K562 (cell line): ENCODE results near the gene PLXNB2. TPM values are rescaled to one million over a fixed set of nuclear protein-coding genes. Genes with fewer than 3 reads are reported as not detected.

Experiments
- ATAC-seq: fragments of 200-7000 bp; cut with Tn5 transposase; 3 replicates; pipeline ENCODE4 v1.9.1; 2020; ENCODE audit warnings: moderate library complexity
- BruUV-seq: library from RNA; stranded (reverse); fragments of 400-500 nt; replicated peaks from 2 replicates; lab custom pipeline; 2021; lab: Mats Ljungman, UMichigan
- CTCF ChIA-PET: fragments of 300-600 bp; formaldehyde crosslinking; extraction: SDS; loops from one replicate; lab custom pipeline; 2021; ENCODE audit warnings: low intra/inter-chr PET ratio; lab: Yijun Ruan, JAX
- POLR2A ChIA-PET: fragments of 300-600, 350-650 bp; sonication (Branson Sonifier 250); formaldehyde crosslinking; extraction: SDS; loops from one replicate; lab custom pipeline; 2021; ENCODE audit warnings: antibody characterized with exemption, inconsistent platforms; lab: Yijun Ruan, JAX
- DNase-seq, 4 experiments: peaks; one replicate each; pipeline versions ENCODE4 v3.0.0 to v3.0.0-alpha.2; 2011 to 2018; ENCODE audit warnings: low spot score in 3 of 4, mixed read lengths in 3 of 4; ENCODE audit errors: extremely low read depth in 1 of 4
- FAIRE-seq: peaks from 2 replicates; lab custom pipeline; 2011; peaks lifted over from hg19 to GRCh38; lab: Jason Lieb, UNC
- H2AFZ ChIP-seq: 2 replicates; pipeline ENCODE4 v1.6.0; 2011; ENCODE audit warnings: low read depth, low read length, control low read depth, inconsistent platforms
- H3K27ac ChIP-seq: fragments of 200-600 bp; 3 replicates; pipeline ENCODE4 v1.8.0; 2011; ENCODE audit warnings: low read depth, mild to moderate bottlenecking, control low read depth, inconsistent platforms, low read length, moderate library complexity, mixed read lengths; ENCODE audit errors: extremely low read depth
- H3K27me3 ChIP-seq, 2 experiments: fragments of 300-600 bp in 1 of 2; 2 replicates in 1 of 2; 3 replicates in 1 of 2; pipeline versions ENCODE4 v1.6.0 to v1.8.0; 2011; ENCODE audit warnings: inconsistent platforms in 2 of 2, low read length in 2 of 2, mild to moderate bottlenecking in 1 of 2, mixed read lengths in 1 of 2, moderate library complexity in 1 of 2; ENCODE audit not compliant: control insufficient read depth in 2 of 2, insufficient read depth in 2 of 2
- H3K36me3 ChIP-seq: fragments of 300-600 bp; 3 replicates; pipeline ENCODE4 v1.8.0; 2011; ENCODE audit warnings: mild to moderate bottlenecking, low read length, inconsistent platforms; ENCODE audit not compliant: control insufficient read depth, insufficient read depth
- H3K4me1 ChIP-seq, 2 experiments: fragments of 200-600 bp in 1 of 2; replicated peaks in 1 of 2; 2 replicates in 1 of 2; 3 replicates in 1 of 2; pipeline versions ENCODE4 v1.5.1 to v1.8.0; 2011; ENCODE audit warnings: inconsistent platforms in 2 of 2, low read length in 2 of 2, mild to moderate bottlenecking in 1 of 2, mixed read lengths in 1 of 2, moderate library complexity in 1 of 2; ENCODE audit not compliant: control insufficient read depth in 2 of 2, insufficient read depth in 2 of 2
- H3K4me2 ChIP-seq: 2 replicates; pipeline ENCODE4 v1.6.1; 2011; ENCODE audit warnings: low read length, control low read depth, inconsistent platforms, mixed read lengths; ENCODE audit not compliant: insufficient read depth
- H3K4me3 ChIP-seq: fragments of 200-600 bp; sonication (generic), shearing (Covaris generic); 2 replicates; pipeline ENCODE4 v1.5.1; 2016; ENCODE audit warnings: control low read depth, inconsistent platforms
- H3K79me2 ChIP-seq: fragments of 200-600 bp; 3 replicates; pipeline ENCODE4 v1.8.0; 2011; ENCODE audit warnings: low read length, inconsistent platforms; ENCODE audit not compliant: control insufficient read depth, insufficient read depth
- H3K9ac ChIP-seq, 2 experiments: 2 replicates each; pipeline versions ENCODE4 v1.6.0 to v1.6.1; 2011; ENCODE audit warnings: low read depth in 2 of 2, low read length in 2 of 2, control low read depth in 1 of 2, inconsistent platforms in 1 of 2, mild to moderate bottlenecking in 1 of 2, mixed read lengths in 1 of 2; ENCODE audit not compliant: insufficient read depth in 1 of 2
- H3K9me1 ChIP-seq: one replicate; pipeline ENCODE4 v1.6.0; 2011; ENCODE audit warnings: inconsistent platforms, mild to moderate bottlenecking, low read length, moderate library complexity; ENCODE audit not compliant: control insufficient read depth, insufficient read depth
- H3K9me3 ChIP-seq: replicated peaks from 2 replicates; pipeline ENCODE4 v1.5.1; 2011; ENCODE audit warnings: low read depth, low read length, inconsistent platforms; ENCODE audit not compliant: control insufficient read depth, insufficient read depth
- H4K20me1 ChIP-seq: replicated peaks from 2 replicates; pipeline ENCODE4 v1.6.1; 2011; ENCODE audit warnings: low read length, inconsistent platforms, mixed read lengths; ENCODE audit not compliant: control insufficient read depth, insufficient read depth
- BACH1 ChIP-seq: fragments of 200-800 bp; sonication (Bioruptor generic); IDR thresholded peaks from 2 replicates; pipeline ENCODE4 v1.6.1; 2016; ENCODE audit warnings: missing genetic modification characterization, missing compliant biosample characterization
- EGR1 ChIP-seq: fragments of 450-650 bp; conservative IDR thresholded peaks from 2 replicates; pipeline ENCODE4 v1.6.1; 2017; ENCODE audit warnings: mild to moderate bottlenecking
- WGBS: fragments of 100-300 bp; shearing (Covaris generic); methylation state at CpG from one replicate; pipeline ENCODE4 v1.1.6; 2016; ENCODE audit warnings: low coverage, mixed read lengths; ENCODE audit not compliant: insufficient coverage; ENCODE audit errors: missing lambda C conversion rate; 5-methylcytosine and 5-hydroxymethylcytosine counted together
- in situ Hi-C: fragments of 300-500 bp; cut with MboI; formaldehyde crosslinking; loops from 4 replicates; pipeline ENCODE4 v1.15.0; 2018; ENCODE audit warnings: inconsistent platforms, mixed read lengths
- intact Hi-C: fragments of 100-400 bp; cut with micrococcal nuclease; formaldehyde crosslinking; loops from 2 replicates; pipeline ENCODE4 v1.14.2; 2022
- polyA plus RNA-seq, 8 experiments: library from polyadenylated mRNA; depleted of rRNA in 4 of 8; stranded (reverse) in 5 of 8; unstranded in 3 of 8; fragments of >200 nt; fragmentation: Nextera tagmentation in 2 of 8; fragmentation: Illumina TruSeq in 1 of 8; extraction: Ambion mirVana in 2 of 8; extraction: Trizol in 1 of 8; gene quantifications; 2 replicates each; pipeline versions ENCODE4 v1.2.1 to v1.2.3, GENCODE V29; 2011 to 2014; ENCODE audit warnings: inconsistent platforms in 1 of 8, missing spikeins in 1 of 8
- total RNA-seq, 7 experiments: library from RNA; depleted of rRNA in 6 of 7; stranded (reverse); fragments of >200 nt in 6 of 7; fragmentation: Illumina TruSeq in 2 of 7; extraction: Trizol in 2 of 7; gene quantifications; 2 replicates each; pipeline versions ENCODE4 v1.2.1 to v1.2.3, GENCODE V29; 2011 to 2021; ENCODE audit warnings: low replicate concordance in 1 of 7
- TF ChIP-seq, protein P1 (sequence below), 2 experiments: fragments of 150-350 bp in 1 of 2; IDR thresholded peaks; 2 replicates each; pipeline ENCODE4 v1.6.1; 2012 to 2016; ENCODE audit warnings: low read depth in 2 of 2, low read length in 2 of 2, mild to moderate bottlenecking in 1 of 2, moderate library complexity in 1 of 2

The PLXNB2 gene
- total and polyA plus RNA-seq, 9 of the 15 experiments (the other 6 are each of a cell fraction or from before 2014, with no cell fraction given), result 0.15 to 45.1 (median 13.6) TPM

DNA sequence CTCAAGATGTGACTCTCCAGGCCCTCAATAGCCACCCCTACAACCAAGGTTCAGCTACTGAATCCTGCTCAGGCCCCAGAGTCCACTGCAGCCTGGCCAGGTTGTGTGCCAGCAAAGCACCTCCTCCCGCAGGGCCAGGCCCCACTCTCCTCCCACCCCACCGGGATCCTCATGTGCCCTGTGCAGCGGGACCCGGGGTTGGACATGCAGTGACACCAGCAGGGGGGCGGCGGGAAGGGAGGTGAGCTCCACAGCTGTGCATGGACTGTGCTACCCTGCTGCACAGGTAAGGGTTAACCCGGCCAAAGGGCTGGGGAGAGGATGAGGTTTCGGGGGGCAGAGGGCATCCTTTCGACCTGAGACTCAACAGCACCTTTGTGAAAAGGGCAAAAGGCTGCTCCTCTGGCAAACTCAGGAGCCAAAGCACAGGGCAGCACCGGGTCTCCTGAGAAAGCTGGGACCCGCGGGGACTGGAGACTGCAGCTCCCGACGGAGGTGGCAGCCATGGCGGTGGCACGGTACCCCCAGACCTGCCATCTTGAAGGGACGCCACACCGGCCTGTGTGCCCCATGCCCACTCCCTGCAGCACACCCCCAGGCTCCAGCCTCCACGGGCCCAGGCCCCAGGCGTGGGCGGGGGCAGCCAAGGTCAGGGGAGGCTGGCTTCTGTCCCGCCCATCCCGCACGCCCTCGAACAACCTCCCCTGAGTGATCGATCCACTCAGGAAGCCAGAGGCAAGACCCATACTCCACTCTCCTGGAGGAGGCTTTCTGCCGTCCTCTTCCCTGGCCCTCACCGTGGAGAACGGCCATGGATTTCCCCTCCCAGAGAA lies 10.6 kb downstream of the PLXNB2 start:
- Histone ChIP-seq H3K4me2 (no peak overlapping the region), H3K9ac (peak overlapping the region in 1 of 2 experiments; percentile 58; a peak in 2 of 4 replicates), H3K4me1 (peaks cover 0 to 55% of the 10 kb centered on the region in 2 experiments; a peak in 2 of 5 replicates), H3K9me1 (no peaks in the 10 kb centered on the region), H3K79me2 (peaks cover 22% of the 10 kb centered on the region; the same call in 2 of the 3 replicates), H3K27me3 (no peaks in the 10 kb centered on the region), H3K36me3 (no peaks in the 10 kb centered on the region; the same call in 2 of the 3 replicates), H3K9me3 (no peaks in the 10 kb centered on the region), H3K27ac (no peak overlapping the region), H3K4me3 (no peak overlapping the region), H2AFZ (no peak overlapping the region), H4K20me1 (no peaks in the 10 kb centered on the region)
- CTCF ChIA-PET, result no interaction called here
- DNase-seq, result peak in 2 of 4 experiments; percentile 31 to 32
- WGBS, result 73% methylated on average over 19 of the region's 29 CpGs
- TF ChIP-seq BACH1 (tag) (no peak), EGR1 (peak; percentile 39; the same call in 1 of the 2 replicates)
- TF ChIP-seq, protein P1, sequence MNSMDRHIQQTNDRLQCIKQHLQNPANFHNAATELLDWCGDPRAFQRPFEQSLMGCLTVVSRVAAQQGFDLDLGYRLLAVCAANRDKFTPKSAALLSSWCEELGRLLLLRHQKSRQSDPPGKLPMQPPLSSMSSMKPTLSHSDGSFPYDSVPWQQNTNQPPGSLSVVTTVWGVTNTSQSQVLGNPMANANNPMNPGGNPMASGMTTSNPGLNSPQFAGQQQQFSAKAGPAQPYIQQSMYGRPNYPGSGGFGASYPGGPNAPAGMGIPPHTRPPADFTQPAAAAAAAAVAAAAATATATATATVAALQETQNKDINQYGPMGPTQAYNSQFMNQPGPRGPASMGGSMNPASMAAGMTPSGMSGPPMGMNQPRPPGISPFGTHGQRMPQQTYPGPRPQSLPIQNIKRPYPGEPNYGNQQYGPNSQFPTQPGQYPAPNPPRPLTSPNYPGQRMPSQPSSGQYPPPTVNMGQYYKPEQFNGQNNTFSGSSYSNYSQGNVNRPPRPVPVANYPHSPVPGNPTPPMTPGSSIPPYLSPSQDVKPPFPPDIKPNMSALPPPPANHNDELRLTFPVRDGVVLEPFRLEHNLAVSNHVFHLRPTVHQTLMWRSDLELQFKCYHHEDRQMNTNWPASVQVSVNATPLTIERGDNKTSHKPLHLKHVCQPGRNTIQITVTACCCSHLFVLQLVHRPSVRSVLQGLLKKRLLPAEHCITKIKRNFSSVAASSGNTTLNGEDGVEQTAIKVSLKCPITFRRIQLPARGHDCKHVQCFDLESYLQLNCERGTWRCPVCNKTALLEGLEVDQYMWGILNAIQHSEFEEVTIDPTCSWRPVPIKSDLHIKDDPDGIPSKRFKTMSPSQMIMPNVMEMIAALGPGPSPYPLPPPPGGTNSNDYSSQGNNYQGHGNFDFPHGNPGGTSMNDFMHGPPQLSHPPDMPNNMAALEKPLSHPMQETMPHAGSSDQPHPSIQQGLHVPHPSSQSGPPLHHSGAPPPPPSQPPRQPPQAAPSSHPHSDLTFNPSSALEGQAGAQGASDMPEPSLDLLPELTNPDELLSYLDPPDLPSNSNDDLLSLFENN (IDR thresholded peaks at IDR 0.05; ENCODE audit: low read depth in 2 of 2, low read length in 2 of 2), result no peak
- in situ Hi-C loops (no loop called here), intact Hi-C loops (no loop called here)
- FAIRE-seq, result no peak
- ATAC-seq, result no peak
- POLR2A ChIA-PET, result interaction anchor here (0.7 kb wide), 2 partner anchors 12 to 545 kb away, joined by 4 to 5 read pairs; no protein-coding TSS in a partner anchor
- no TSS peak for BruUV-seq
